Gastroesophageal sphincter (tissue), 4 donors: Measurements from ENCODE around the gene SLC25A45. TPM values are rescaled to one million over a fixed set of nuclear protein-coding genes. Genes with fewer than 3 reads are reported as not detected.
A peak's percentile ranks its signal among the peaks of the same experiment; 100 is the strongest.

Experiments
- ATAC-seq: fragments of 150-250 bp; one replicate; pipeline ENCODE4 v1.9.1; 2016; ENCODE audit warnings: mild to moderate bottlenecking, moderate library complexity
- H3K27ac ChIP-seq, 4 donors: fragments of 200-600 bp; sonication (generic) in 3 of 4; 1 replicate in 3 of 4; 2 replicates in 1 of 4; pipeline ENCODE4 v1.5.1; 2016 to 2019
- H3K27me3 ChIP-seq: fragments of 200-600 bp; sonication (generic); one replicate; pipeline ENCODE4 v1.5.1; 2019
- H3K36me3 ChIP-seq, 2 donors: fragments of 200-600 bp; sonication (generic); one replicate each; pipeline ENCODE4 v1.5.1; 2019; ENCODE audit warnings: control low read depth in 1 of 2
- H3K4me1 ChIP-seq, 3 donors: fragments of 200-600 bp; sonication (generic); 1 replicate in 2 of 3; 2 replicates in 1 of 3; pipeline ENCODE4 v1.5.1; 2016 to 2019; ENCODE audit warnings: control low read depth in 2 of 3
- H3K4me3 ChIP-seq, 2 donors: fragments of 200-600 bp; sonication (generic); one replicate each; pipeline ENCODE4 v1.5.1; 2019; ENCODE audit warnings: mild to moderate bottlenecking in 1 of 2, moderate library complexity in 1 of 2
- H3K9me3 ChIP-seq, 3 donors: fragments of 200-600 bp; sonication (generic); one replicate each; pipeline ENCODE4 v1.5.1; 2017 to 2019; ENCODE audit warnings: control low read depth in 2 of 3
- CTCF ChIP-seq, 4 experiments: fragments of 200-600 bp in 2 of 4; fragments of 450-650 bp in 2 of 4; sonication (generic) in 1 of 4; IDR thresholded peaks; one replicate each; pipeline ENCODE4 v1.5.1; 2017 to 2019; ENCODE audit warnings: antibody characterized with exemption in 4 of 4, mild to moderate bottlenecking in 2 of 4, moderate library complexity in 2 of 4
- EP300 ChIP-seq: sonication (generic); formaldehyde crosslinking; IDR thresholded peaks from one replicate; pipeline ENCODE4 v1.6.1; 2017; ENCODE audit warnings: antibody characterized with exemption, mild to moderate bottlenecking
- POLR2A ChIP-seq, 2 donors: fragments of 450-650 bp; IDR thresholded peaks; one replicate each; pipeline ENCODE4 v1.6.1; 2017; ENCODE audit warnings: antibody characterized with exemption in 2 of 2, mild to moderate bottlenecking in 2 of 2, moderate library complexity in 1 of 2
- POLR2AphosphoS5 ChIP-seq: sonication (generic); formaldehyde crosslinking; IDR thresholded peaks from one replicate; pipeline ENCODE4 v1.6.1; 2017; ENCODE audit warnings: antibody characterized with exemption
- WGBS, 2 donors: methylation state at CpG; one replicate each; pipeline ENCODE4 v1.1.5; 2018; ENCODE audit warnings: low coverage in 1 of 2; 5-methylcytosine and 5-hydroxymethylcytosine counted together
- total RNA-seq, 4 donors: library from RNA; depleted of rRNA; stranded (reverse); fragments of >200 nt; gene quantifications; one replicate each; pipeline ENCODE4 v1.1.0, GENCODE V29; 2016

The SLC25A45 gene
- total RNA-seq, 4 donors from 2014 or later = 3.7 to 11.5 (median 7.5) TPM

DNA sequence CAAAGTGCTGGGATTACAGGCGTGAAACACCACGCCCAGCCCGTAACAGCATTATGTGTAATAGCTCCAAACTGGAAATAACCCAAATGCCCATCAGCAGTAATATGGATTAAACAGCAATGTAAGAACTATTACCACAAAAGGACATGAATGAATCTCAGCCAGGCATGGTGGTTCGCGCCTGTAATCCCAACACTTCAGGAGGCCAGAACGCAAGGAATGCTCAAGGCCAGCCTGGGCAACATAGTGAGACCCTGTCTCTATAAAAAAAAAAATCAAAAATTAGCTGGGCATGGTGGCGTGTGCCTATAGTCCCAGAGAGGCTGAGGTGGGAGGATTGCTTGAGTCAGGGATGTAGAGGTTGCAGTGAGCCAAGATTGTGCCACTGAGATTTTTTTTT is 51.9 kb downstream of the SLC25A45 start:
- no peak for ATAC-seq
- TF ChIP-seq CTCF (IDR thresholded peaks at IDR 0.05) = no peak
- no peak for TF ChIP-seq POLR2A (IDR thresholded peaks at IDR 0.05)
- no peak for TF ChIP-seq EP300
- TF ChIP-seq POLR2AphosphoS5 = no peak
- Histone ChIP-seq H3K36me3 (no peaks in the 10 kb centered on the region), H3K4me1 (peaks cover 0 to 25% (median 8%) of the 10 kb centered on the region in 3 donors), H3K27me3 (no peaks in the 10 kb centered on the region), H3K9me3 (no peaks in the 10 kb centered on the region), H3K27ac (no peak overlapping the region), H3K4me3 (no peak overlapping the region)
- 91 to 100% methylated on average over 1 to 4 of the region's 7 CpGs for WGBS, 2 donors

GRCh38 chr11:65329944-65330403 is 52.5 kb downstream of the SLC25A45 start:
- Histone ChIP-seq H3K27ac (no peak overlapping the region), H3K9me3 (no peaks in the 10 kb centered on the region), H3K4me1 (peaks cover 0 to 19% (median 2%) of the 10 kb centered on the region in 3 donors), H3K27me3 (no peaks in the 10 kb centered on the region), H3K36me3 (no peaks in the 10 kb centered on the region), H3K4me3 (no peak overlapping the region)
- 6 to 8% methylated on average over 8 to 13 of the region's 13 CpGs for WGBS, 2 donors
- TF ChIP-seq CTCF (IDR thresholded peaks at IDR 0.05) (peak; percentile 79 to 93 (median 88)), POLR2AphosphoS5 (peak; percentile 11), EP300 (no peak), POLR2A (IDR thresholded peaks at IDR 0.05) (no peak)
- ATAC-seq = peak; percentile 40

GRCh38 chr11:65329478-65329877 is 53.0 kb downstream of the SLC25A45 start:
- no peak overlapping the region for H3K27ac ChIP-seq
- TF ChIP-seq POLR2AphosphoS5 = no peak
- no peak for TF ChIP-seq CTCF (IDR thresholded peaks at IDR 0.05)
- TF ChIP-seq POLR2A (IDR thresholded peaks at IDR 0.05) = no peak
- TF ChIP-seq EP300 = no peak
- no peak for ATAC-seq

DNA sequence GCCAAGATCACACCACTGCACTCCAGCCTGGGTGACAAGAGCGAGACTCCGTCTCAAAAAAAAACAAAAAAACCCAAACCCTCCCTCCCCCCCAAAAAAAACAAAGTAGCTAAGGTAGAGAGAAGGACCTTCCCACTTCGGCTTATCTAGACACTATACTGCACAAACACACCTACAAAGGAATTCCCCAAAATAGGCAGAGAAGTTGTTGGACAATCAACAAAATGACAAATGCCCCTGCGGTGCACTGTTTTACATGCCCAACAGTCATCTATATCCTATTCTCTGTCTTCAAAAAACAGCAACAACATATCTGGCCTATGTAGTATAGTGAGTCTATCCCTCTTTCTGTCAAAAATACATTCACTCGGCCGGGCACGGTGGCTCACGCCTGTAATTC is 55.4 kb downstream of the SLC25A45 start:
- H3K4me1 ChIP-seq = peaks cover 0 to 27% (median 4%) of the 10 kb centered on the region in 3 donors
- H3K27me3 ChIP-seq = no peaks in the 10 kb centered on the region
- 78 to 86% methylated on average over 4 to 5 of the region's 8 CpGs for WGBS, 2 donors
- H3K36me3 ChIP-seq = peaks cover 0 to 12% of the 10 kb centered on the region in 2 donors
- TF ChIP-seq POLR2AphosphoS5 (no peak), POLR2A (IDR thresholded peaks at IDR 0.05) (no peak), CTCF (IDR thresholded peaks at IDR 0.05) (no peak), EP300 (no peak)
- ATAC-seq = no peak
- H3K27ac ChIP-seq = no peak overlapping the region
- H3K9me3 ChIP-seq = no peaks in the 10 kb centered on the region
- no peak overlapping the region for H3K4me3 ChIP-seq

More at GRCh38 chr11:65329478-65329877, 53.0 kb downstream of the SLC25A45 start:
- Histone ChIP-seq H3K4me3 (no peak overlapping the region), H3K27me3 (no peaks in the 10 kb centered on the region), H3K36me3 (no peaks in the 10 kb centered on the region), H3K9me3 (no peaks in the 10 kb centered on the region), H3K4me1 (peaks cover 0 to 14% (median 0%) of the 10 kb centered on the region in 3 donors)
- 26 to 48% methylated on average over 2 of the region's 2 CpGs for WGBS, 2 donors

- peaks cover 0 to 43% (median 8%) of the 10 kb centered on the region in 3 donors for H3K4me1 ChIP-seq
- peaks cover 0 to 28% of the 10 kb centered on the region in 2 donors for H3K36me3 ChIP-seq
- TF ChIP-seq POLR2A (IDR thresholded peaks at IDR 0.05) = no peak
- TF ChIP-seq CTCF (IDR thresholded peaks at IDR 0.05) = no peak
- no peak for TF ChIP-seq POLR2AphosphoS5
- TF ChIP-seq EP300 = no peak
- no peak overlapping the region for H3K27ac ChIP-seq
- H3K27me3 ChIP-seq = no peaks in the 10 kb centered on the region
- no peaks in the 10 kb centered on the region for H3K9me3 ChIP-seq
- WGBS, 2 donors = 73 to 78% methylated on average over 3 to 4 of the region's 4 CpGs
- no peak for ATAC-seq
- no peak overlapping the region for H3K4me3 ChIP-seq
Measured at GRCh38 chr11:65325435-65325834, 57.0 kb downstream of the SLC25A45 start.
